Activated CD4-positive, alpha-beta T cell treated with anti-CD3 and anti-CD28 coated beads, Interleukin-2, Interleukin-4, amounts not matched to agents 100 ng/mL and 50 ng/mL, durations not matched to agents 16 hours and 8 hours (primary cell): ENCODE results near the gene FGD6.
A peak's percentile ranks its signal among the peaks of the same experiment; 100 is the strongest.

Experiments
- DNase-seq: peaks from one replicate; pipeline ENCODE4 v3.0.0-alpha.2; 2020; ENCODE audit warnings: low spot score

FGD6 gene

DNA sequence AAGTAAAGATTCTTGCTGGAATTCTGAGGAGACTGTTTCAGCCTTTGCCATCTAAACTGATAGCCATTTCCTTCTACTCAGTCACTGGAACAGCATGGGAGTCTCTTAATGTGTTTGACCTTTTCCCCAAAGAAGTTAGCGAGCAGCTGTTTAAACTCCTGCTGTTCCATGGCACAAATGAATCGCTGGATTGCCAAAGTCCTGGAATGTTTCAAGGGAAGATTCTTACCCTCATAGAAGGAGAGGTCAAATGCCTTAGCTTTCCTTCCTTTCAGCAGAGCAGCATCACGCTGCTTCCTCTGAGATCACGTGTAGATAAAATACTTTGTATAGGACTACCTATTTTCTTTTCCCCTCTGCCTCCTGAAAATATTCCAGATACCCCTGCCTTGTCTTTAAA lies 133.3 kb downstream of the FGD6 start:
- DNase-seq: no peak

DNA sequence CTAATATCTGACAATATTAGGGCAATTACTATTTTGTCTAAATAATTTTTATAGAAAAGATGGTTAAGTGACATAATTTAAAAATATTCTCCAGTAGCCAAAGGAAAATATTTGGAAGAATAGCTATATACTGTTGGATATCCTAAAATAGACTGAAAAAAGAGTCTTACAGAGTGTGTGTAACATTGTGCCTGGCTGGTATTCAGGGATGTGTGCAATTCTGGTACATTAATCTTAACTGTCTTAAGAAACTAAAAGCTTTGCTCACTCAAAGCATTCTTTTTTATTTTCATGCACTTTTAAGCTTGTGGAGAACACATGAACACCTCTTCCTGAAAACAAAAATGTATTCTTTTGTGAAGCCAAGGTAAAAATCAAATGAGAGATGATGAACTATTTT lies 133.8 kb downstream of the FGD6 start:
- no peak for DNase-seq

DNA sequence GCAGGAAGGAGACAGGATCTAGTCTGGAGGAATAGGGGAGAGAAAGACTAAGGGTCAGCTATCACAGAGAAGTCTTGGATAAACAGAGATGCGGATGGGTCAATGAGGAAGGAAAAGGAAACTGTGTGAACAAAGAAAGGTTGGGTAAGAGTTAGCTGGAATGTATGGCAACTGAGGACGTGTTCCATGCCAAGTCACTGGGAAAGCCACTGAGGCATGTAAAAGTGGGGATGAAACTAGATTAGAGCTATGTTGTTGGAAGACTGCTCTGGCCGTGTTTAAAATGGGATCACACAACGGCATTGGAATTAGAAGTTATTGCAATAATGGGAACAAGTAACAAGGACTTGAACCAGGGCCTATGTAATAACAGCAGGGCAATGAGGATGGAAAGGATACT lies 139.9 kb downstream of the FGD6 start:
- no peak for DNase-seq

DNA sequence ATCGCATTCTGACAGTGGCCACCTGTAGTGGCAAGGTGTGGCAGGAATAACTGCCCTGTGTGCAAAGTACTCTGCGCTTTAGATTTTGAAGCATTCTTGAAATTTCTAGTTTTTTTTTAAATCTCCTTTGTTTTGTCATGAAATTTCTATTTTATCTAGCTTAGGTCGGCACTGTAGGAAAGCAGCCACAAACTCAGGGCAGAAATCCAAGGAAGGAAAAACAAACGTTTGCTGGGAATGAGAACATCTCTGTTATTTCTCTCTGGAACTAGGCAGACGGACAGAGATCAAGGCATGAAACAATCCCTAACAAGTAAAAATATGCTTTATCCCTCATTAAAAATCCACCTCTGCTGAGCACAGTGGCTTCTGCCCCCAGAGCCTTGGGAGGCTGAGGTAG lies 142.5 kb downstream of the FGD6 start:
- no peak for DNase-seq

DNA sequence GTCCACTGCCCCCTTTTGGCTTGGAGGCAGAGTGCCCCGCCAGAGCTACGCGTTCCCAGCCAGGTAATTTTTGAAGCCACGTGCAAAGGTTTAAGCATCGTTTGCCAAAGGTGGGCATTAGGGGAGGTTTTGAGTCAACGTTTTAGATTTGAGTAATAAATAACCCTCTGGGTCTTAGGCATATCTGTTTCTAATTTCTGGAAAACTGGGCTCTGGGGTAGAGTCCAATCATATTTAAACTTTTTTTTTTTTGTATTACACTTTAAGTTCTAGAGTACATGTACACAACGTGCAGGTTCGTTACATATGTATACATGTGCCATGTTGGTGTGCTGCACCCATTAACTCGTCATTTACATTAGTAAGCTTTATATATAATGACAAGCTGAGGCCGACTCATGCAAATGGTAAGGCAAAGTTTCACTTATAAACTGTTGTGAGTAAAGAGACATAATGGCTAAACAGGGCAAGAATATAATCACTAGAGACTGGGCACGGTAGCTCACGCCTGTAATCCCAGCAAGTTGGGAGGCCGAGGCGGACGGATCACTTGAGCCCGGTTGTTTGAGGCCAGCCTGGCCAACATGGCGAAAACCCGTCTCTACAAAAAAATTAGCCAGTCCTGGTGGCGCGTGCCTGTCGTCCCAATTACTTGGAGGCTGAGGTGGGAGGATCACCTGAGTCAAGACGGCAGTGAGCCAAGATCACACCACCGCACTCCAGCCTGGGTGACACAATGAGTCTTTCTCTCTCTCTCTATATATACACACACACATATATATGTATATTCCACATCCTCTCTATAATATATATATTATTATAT lies 143.4 kb downstream of the FGD6 start:
- no peak for DNase-seq

DNA sequence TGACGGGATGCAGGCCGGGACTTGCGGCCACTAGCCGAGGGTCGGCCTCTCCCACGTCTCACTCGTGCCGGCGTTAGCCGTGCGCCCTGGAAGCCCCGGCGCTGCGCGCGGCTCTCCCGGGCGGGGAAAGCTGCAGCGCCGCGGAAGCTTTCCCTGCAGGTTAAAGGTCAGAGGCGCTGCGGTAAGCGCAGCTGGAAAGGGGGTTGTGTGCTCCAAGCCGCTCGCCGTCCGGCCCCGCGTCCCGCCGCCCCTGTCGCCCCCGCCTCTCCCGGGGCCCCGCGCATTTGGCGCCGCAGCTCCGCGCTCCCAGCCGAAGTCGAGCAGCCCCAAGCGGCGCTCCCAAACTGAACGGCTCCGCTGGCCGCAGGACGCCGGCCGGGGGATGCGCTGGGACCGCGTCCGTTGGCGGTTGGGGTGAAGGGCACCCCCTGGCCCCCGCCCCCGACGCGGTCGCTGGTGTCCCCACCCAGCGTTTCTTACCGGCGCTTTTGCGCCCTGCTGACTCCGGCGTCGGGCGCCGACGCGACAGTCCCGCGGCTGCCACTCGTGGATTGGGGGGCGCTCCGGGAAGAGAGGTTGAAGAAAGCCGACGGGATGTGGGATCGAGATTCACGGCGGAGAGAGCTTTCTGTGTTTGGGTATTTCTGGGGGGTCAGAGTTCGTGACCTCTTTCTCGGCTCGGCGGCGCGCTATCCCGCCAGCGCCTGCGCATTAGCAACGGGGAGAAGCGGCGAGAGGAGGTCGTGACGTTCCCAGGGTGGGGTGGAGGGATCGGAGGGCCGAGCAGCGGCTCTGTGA lies 144.2 kb downstream of the FGD6 start, which contains the start of gene NR2C1:
Gene NR2C1, minus strand, starts transcription at position 719 of the 798 bp plus-strand sequence. CDS start 6,234 bp downstream, outside the sequence.
- peak; percentile 94 for DNase-seq

DNA sequence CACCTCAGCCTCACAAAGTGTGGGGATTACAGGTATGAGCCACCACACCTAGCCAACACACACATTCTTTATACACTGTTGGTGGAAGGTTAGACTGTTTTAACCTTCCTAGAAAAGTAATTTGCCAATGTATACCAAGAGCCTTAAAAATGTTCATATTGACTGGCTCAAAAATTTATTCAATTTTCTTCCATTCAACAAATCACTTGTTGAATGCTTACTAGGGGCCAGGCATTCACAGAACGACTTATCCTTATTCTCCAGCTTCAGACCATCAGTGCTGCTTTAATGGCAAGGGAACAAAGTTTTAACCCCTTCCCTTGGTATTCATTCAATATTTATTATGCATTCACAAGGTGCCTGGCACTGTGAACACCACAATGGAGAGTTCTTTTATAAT lies 146.9 kb downstream of the FGD6 start:
- DNase-seq: no peak

DNA sequence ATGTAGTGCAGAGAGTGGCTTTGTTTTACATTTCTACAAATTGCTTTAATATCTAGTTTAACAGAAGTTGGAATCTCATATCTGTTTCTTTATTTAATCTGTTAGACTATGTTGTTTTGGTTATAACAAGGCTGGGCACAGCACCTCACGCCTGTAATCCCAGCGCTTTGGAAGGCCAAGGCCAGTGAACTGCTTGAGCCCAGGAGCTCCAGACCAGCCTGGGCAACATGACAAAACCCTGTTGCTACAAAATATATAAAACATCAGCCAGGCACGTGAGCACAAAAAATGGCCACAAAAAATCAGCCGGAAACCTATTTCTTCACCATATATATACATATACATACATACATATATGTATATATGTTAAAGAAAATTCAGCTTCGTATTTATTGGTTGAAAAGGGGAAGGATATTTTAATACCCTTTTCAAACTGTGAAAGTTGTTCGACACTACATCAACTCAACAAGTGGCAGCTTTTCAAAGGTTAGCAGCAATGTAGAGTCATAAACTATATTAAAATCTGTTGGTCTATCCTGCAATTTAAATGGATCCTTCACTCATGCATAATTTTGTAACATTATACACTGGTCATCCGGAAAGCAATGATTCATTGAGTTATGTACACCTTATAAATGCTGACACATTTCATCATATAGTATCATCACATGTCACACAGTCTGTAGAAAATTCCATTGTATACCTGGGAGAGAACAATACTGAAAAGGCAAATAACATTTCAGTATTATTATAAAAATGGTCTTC lies 151.0 kb downstream of the FGD6 start:
- no peak for DNase-seq

DNA sequence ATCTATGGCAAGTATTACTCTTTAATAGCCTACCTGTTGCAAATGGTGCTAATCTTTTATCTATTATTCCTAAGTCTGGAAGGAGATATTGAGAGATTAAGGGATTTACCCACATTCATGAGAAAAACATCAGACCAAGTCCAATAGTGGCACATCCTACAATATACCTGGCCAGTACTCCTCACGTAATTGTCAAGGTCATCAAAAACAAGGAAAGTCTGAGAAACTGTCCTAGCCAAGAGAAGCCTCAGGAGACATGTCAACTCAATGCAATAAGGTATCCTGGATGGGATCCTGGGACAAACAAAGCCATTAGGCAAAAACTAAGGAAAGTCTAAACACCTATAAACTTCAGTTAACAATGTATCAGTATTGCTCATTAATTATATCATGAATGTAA lies 156.3 kb downstream of the FGD6 start:
- no peak for DNase-seq

DNA sequence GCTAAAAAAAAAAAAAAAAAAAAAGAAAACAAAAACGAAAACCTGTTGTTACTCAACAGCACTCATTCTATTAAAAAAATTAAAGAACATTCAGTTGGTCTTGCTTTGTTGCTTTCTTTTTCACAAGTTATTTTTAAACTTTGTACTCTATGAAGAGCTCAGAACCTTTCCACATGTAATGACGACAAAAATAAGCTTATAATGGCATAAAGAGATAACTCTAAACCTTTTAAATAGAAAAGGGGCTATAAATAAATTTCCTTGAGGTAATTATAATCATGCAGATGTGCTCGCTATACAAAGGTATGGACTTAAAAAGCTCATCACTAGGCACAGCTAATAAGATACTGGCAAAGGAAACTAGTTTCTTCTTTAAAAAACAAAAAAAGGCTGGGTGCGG lies 157.3 kb downstream of the FGD6 start:
- no peak for DNase-seq

DNA sequence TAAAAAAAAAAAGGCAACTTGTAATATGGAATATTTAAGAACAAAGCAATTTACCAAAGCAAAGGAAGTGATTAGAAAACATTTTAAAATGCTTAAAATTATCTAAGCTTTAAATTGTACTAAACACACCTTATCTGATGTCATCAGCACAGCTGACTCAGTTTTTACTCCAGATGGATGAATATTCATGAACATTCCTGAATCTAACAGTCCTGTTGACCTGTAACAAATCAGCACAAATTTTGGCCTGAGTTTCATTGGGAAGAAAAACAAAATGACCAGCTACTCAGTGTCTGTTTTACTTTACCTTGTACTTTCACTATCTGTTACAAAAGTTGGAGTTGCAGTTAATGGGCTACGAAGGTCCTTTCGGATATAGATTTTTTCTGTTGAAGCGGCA lies 159.8 kb downstream of the FGD6 start:
- DNase-seq: no peak

DNA sequence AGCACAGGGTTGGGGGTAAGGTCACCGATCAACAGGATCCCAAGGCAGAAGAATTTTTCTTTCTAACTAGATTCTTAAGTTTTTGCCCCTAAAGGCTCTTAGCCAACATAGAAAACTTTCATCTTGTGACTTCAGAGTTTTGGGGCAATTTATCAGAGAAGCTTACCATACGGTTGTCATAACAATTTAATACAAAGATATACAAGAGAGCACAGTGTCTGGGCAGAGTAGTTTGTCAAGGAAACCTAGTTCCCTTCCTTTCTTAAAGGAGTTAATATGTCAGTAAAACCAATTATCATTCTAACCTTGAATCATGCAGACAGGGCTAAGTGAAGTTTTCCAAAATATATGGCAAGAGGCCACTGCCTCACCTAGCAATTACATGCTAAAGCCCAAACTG lies 162.2 kb downstream of the FGD6 start:
- DNase-seq: no peak

DNA sequence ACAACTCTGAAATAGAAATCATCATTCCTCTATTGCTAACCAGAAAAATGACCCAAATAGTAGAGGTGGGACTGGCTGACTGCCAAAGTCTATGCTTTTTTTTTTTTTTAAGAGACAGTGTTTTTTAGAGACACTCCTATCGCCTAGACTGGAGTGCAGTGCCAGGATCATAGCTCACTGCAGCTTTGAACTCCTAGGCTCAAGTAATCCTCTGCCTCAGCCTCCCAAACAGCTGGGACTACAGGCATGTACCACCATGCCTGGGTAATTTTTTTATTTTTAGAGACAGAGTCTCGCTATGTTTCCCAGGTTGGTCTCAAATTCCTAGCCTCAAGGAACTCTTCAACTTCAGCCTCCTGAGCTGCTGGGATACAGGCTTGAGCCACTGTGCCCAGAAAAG lies 163.1 kb downstream of the FGD6 start:
- no peak for DNase-seq

DNA sequence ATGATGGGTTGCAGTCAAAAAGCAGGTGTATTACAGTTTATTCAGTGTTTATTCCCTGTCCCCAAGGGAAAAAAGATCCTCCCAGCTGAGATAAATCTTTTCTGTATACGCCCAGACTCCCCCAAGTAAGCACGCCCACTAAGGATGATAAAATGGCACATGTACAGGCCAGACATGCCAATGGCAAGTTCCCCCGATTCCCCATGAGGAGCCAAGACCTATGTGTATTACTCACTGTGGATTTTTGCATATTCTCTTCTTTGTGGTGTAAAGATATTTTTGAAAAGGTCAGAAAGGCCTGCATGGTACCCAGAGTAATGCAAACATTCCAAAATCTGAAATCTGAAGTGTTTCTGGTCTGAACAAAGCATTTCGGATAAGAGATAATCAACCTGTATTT lies 166.0 kb downstream of the FGD6 start:
- no peak for DNase-seq

DNA sequence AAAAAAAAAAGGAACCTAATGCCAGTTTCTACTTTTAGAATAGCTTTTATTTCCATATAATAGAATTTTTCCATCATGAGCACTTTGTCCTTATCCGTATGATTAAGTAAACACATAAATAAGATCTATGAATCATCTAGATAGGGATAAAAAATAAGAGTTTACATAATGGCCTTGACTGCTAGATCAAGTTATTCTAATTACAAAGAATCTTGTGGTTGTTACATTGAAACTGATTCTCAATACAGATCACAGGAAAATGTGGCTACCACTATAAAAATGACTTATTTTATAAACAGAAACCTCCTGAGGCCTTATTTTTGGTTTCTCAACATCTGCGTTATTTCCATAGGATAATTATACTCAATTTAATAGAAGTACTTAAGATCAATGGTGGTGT lies 179.4 kb downstream of the FGD6 start:
- DNase-seq: peak; percentile 4

DNA sequence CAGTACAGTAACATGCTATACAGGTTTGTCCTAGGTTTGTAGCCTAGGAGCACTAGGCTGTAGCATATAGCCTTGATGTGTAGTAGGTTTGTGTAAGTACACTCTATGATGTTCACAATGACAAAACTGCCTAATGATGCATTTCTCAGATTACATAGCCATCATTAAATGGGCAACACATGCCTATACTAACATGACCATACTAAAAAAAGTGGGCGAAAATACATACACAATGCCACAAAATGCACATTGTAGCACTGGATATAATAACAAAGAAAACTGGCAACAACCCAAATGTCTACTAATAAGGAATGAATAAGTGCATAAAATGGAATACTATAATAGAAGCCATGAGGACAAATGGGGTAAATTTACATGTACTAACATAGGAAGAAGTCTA lies 182.5 kb downstream of the FGD6 start:
- DNase-seq: no peak
